H1 (cell line): ENCODE measurements around the gene CRYGD.

Experiments
- ATF2 ChIP-seq: IDR thresholded peaks from 2 replicates; pipeline ENCODE4 v1.6.1; 2012; ENCODE audit warnings: low read length, inconsistent platforms
- CHD7 ChIP-seq: fragments of 300-600 bp; sonication (generic); IDR thresholded peaks from 2 replicates; pipeline ENCODE4 v1.7.1; 2012; ENCODE audit warnings: low read length, moderate library complexity, mild to moderate bottlenecking, inconsistent platforms; ENCODE audit not compliant: insufficient replicate concordance
- CTCF ChIP-seq, 3 experiments: IDR thresholded peaks; 1 replicate in 2 of 3; 2 replicates in 1 of 3; pipeline versions ENCODE4 v1.5.1 to v1.6.1; 2011; ENCODE audit warnings: low read length in 3 of 3, mild to moderate bottlenecking in 3 of 3, inconsistent platforms in 2 of 3, low read depth in 1 of 3, moderate library complexity in 1 of 3; ENCODE audit not compliant: insufficient read depth in 1 of 3; ENCODE audit errors: control extremely low read depth in 1 of 3
- EZH2 ChIP-seq: fragments of 200-600 bp; sonication (generic); IDR thresholded peaks from 2 replicates; pipeline ENCODE4 v1.7.1; 2012; ENCODE audit warnings: low read depth, mild to moderate bottlenecking, moderate library complexity, low read length, inconsistent platforms; ENCODE audit not compliant: severe bottlenecking
- HDAC2 ChIP-seq, 2 experiments: fragments of 300-600 bp in 1 of 2; sonication (generic) in 1 of 2; IDR thresholded peaks; 2 replicates each; pipeline ENCODE4 v1.6.1; 2011 to 2012; ENCODE audit warnings: low read depth in 2 of 2, low read length in 2 of 2, mild to moderate bottlenecking in 2 of 2, moderate library complexity in 2 of 2, borderline replicate concordance in 1 of 2, inconsistent platforms in 1 of 2
- JUN ChIP-seq: IDR thresholded peaks from 2 replicates; pipeline ENCODE4 v1.6.1; 2011; ENCODE audit warnings: low read depth, mild to moderate bottlenecking, improper control_type of control experiment, low read length
- POLR2A ChIP-seq, 2 experiments: IDR thresholded peaks; 1 replicate in 1 of 2; 2 replicates in 1 of 2; pipeline ENCODE4 v1.6.1; 2011; ENCODE audit warnings: low read depth in 2 of 2, low read length in 2 of 2, mild to moderate bottlenecking in 2 of 2; ENCODE audit errors: control extremely low read depth in 1 of 2
- SUZ12 ChIP-seq: fragments of 200-600 bp; sonication (generic); IDR thresholded peaks from 2 replicates; pipeline ENCODE4 v1.6.1; 2012; ENCODE audit warnings: mild to moderate bottlenecking, inconsistent platforms, low read length, moderate library complexity, mixed read lengths
- TEAD4 ChIP-seq: IDR thresholded peaks from 2 replicates; pipeline ENCODE4 v1.6.1; 2012; ENCODE audit warnings: low read depth, low read length, inconsistent platforms, mixed read lengths
- USF2 ChIP-seq: IDR thresholded peaks from 2 replicates; pipeline ENCODE4 v1.6.1; 2011; ENCODE audit warnings: low read length, improper control_type of control experiment

- TF ChIP-seq USF2 (no peak), JUN (no peak), CTCF (IDR thresholded peaks at IDR 0.05; ENCODE audit: control extremely low read depth in 1 of 3, insufficient read depth in 1 of 3, low read depth in 1 of 3, low read length in 3 of 3) (no peak), EZH2 (no peak), SUZ12 (no peak), HDAC2 (IDR thresholded peaks at IDR 0.05; ENCODE audit: borderline replicate concordance in 1 of 2, low read depth in 2 of 2, low read length in 2 of 2) (no peak), ATF2 (no peak), TEAD4 (no peak), CHD7 (no peak), POLR2A (IDR thresholded peaks at IDR 0.05; ENCODE audit: control extremely low read depth in 1 of 2, low read depth in 2 of 2, low read length in 2 of 2) (no peak)
Observed at GRCh38 chr2:208125251-208125650, 927 bp upstream of the CRYGD start.
